HepG2 (cell line): ENCODE measurements around the gene EIF4E1B. TPM values are rescaled to one million over a fixed set of nuclear protein-coding genes. Genes with fewer than 3 reads are reported as not detected.

Experiments used
- ATAD3A ChIP-seq: sonication (generic); formaldehyde crosslinking; IDR thresholded peaks from 2 replicates; pipeline ENCODE4 v1.4.0; 2020; ENCODE audit warnings: missing genetic modification reagents
- KLF16 ChIP-seq, 2 experiments: sonication (generic) in 1 of 2; formaldehyde crosslinking in 1 of 2; IDR thresholded peaks; 2 replicates each; pipeline versions ENCODE4 v1.6.1 to v1.8.0; 2016 to 2023; ENCODE audit warnings: missing genetic modification reagents in 2 of 2, missing compliant biosample characterization in 1 of 2
- MTERF4 ChIP-seq: sonication (generic); formaldehyde crosslinking; IDR thresholded peaks from 2 replicates; pipeline ENCODE4 v1.8.0; 2023; ENCODE audit warnings: mild to moderate bottlenecking, missing genetic modification reagents
- NCOA1 ChIP-seq: sonication (generic); formaldehyde crosslinking; IDR thresholded peaks from 2 replicates; pipeline ENCODE4 v1.9.0; 2021; ENCODE audit warnings: missing genetic modification reagents
- SIX4 ChIP-seq: sonication (generic); formaldehyde crosslinking; IDR thresholded peaks from 2 replicates; pipeline ENCODE4 v1.4.0; 2020; ENCODE audit warnings: missing genetic modification reagents
- UBTF ChIP-seq: sonication (generic); formaldehyde crosslinking; IDR thresholded peaks from 2 replicates; pipeline ENCODE4 v1.4.0; 2020; ENCODE audit warnings: mild to moderate bottlenecking, missing genetic modification reagents
- YEATS2 ChIP-seq: sonication (generic); formaldehyde crosslinking; IDR thresholded peaks from 2 replicates; pipeline ENCODE4 v1.4.0; 2020; ENCODE audit warnings: missing genetic modification reagents, borderline replicate concordance
- ZNF362 ChIP-seq: sonication (generic); formaldehyde crosslinking; IDR thresholded peaks from 2 replicates; pipeline ENCODE4 v1.4.0; 2020; ENCODE audit warnings: missing genetic modification reagents, mild to moderate bottlenecking, borderline replicate concordance
- ZNF749 ChIP-seq: sonication (generic); formaldehyde crosslinking; IDR thresholded peaks from 2 replicates; pipeline ENCODE4 v1.8.0; 2022; ENCODE audit warnings: mild to moderate bottlenecking, missing genetic modification reagents, moderate library complexity, borderline replicate concordance
- ZSCAN20 ChIP-seq: sonication (generic); formaldehyde crosslinking; IDR thresholded peaks from 2 replicates; pipeline ENCODE4 v1.4.0; 2020; ENCODE audit warnings: missing genetic modification reagents, mild to moderate bottlenecking, borderline replicate concordance
- polyA plus RNA-seq, 8 experiments: library from polyadenylated mRNA; depleted of rRNA in 3 of 8; stranded (reverse) in 7 of 8; unstranded in 1 of 8; fragments of >200 nt; fragmentation: Illumina TruSeq in 4 of 8; extraction: Trizol in 4 of 8; gene quantifications; 2 replicates each; pipeline versions ENCODE4 v1.2.1 to v1.2.3, GENCODE V29; 2011 to 2016; ENCODE audit warnings: low read depth in 4 of 8, missing spikeins in 1 of 8, mixed read lengths in 1 of 8; ENCODE audit not compliant: insufficient read depth in 1 of 8
- total RNA-seq, 5 experiments: library from RNA; depleted of rRNA; stranded (reverse); fragments of >200 nt; fragmentation: Illumina TruSeq; extraction: Trizol; gene quantifications; 2 replicates each; pipeline ENCODE4 v1.2.3, GENCODE V29; 2016; ENCODE audit warnings: low read depth in 1 of 5
- TF ChIP-seq, protein P1 (sequence below): sonication (generic); formaldehyde crosslinking; IDR thresholded peaks from 2 replicates; pipeline ENCODE4 v1.4.0; 2020; ENCODE audit warnings: mild to moderate bottlenecking, missing genetic modification reagents
- TF ChIP-seq, protein P2 (sequence below): sonication (generic); formaldehyde crosslinking; IDR thresholded peaks from 2 replicates; pipeline ENCODE4 v1.5.0; 2020; ENCODE audit warnings: missing genetic modification reagents, mild to moderate bottlenecking, borderline replicate concordance

Gene EIF4E1B
- total and polyA plus RNA-seq, 2 of the 13 experiments (the other 11 are each of a cell fraction or from before 2014, with no cell fraction given): not detected

GRCh38 chr5:176611435-176611834 is 19.0 kb upstream of the EIF4E1B start (continued):
- TF ChIP-seq, protein P1, sequence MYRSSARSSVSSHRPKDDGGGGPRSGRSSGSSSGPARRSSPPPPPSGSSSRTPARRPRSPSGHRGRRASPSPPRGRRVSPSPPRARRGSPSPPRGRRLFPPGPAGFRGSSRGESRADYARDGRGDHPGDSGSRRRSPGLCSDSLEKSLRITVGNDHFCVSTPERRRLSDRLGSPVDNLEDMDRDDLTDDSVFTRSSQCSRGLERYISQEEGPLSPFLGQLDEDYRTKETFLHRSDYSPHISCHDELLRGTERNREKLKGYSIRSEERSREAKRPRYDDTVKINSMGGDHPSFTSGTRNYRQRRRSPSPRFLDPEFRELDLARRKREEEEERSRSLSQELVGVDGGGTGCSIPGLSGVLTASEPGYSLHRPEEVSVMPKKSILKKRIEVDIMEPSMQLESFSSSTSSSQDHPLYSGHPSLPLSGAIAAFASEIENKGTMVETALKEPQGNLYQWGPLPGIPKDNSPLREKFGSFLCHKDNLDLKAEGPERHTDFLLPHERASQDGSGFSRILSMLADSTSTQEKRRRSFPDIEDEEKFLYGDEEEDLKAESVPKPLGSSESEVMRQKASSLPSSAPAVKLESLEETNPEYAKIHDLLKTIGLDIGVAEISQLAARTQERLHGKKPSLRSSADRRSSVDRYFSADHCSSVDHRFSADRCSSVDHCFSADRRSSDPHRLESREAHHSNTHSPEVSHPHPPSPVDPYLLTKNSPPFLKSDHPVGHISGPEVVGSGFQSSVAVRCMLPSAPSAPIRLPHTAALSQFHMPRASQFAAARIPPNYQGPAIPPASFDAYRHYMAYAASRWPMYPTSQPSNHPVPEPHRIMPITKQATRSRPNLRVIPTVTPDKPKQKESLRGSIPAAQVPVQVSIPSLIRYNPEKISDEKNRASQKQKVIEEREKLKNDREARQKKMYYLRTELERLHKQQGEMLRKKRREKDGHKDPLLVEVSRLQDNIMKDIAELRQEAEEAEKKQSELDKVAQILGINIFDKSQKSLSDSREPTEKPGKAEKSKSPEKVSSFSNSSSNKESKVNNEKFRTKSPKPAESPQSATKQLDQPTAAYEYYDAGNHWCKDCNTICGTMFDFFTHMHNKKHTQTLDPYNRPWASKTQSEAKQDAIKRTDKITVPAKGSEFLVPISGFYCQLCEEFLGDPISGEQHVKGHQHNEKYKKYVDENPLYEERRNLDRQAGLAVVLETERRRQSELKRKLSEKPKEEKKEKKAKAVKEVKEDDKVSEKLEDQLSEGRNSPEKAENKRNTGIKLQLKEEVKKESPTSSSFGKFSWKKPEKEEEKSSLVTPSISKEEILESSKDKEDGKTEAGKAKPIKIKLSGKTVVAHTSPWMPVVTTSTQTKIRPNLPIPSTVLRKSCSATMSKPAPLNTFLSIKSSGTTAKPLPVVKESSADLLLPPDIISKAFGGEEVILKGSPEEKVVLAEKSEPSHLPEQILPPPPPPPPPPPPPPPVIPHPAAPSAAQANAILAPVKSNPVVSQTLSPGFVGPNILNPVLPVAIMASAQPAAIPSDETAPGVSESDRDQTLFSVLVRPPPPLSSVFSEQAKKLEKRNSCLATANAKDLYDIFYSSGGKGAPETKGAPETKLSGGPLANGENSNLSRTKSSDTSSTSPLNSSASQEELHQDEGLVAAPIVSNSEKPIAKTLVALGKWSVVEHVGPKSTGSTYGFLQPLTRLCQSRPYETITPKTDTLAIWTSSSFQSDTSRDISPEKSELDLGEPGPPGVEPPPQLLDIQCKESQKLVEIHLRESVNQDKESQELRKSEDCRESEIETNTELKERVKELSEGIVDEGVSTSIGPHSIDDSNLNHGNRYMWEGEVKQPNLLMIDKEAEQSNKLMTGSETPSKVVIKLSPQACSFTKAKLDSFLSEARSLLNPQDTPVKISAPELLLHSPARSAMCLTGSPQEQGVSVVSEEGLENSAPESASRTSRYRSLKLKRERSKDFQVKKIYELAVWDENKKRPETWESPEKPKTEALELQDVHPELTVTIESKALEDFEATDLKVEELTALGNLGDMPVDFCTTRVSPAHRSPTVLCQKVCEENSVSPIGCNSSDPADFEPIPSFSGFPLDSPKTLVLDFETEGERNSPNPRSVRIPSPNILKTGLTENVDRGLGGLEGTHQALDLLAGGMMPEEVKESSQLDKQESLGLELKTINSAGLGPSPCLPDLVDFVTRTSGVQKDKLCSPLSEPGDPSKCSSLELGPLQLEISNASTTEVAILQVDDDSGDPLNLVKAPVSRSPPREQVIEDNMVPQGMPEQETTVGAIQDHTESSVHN (CRISPR knock-in tag): no peak; the same call in 1 of the 2 replicates
- TF ChIP-seq MTERF4 (CRISPR knock-in tag) (no peak), ZNF749 (CRISPR knock-in tag) (0 out of 2 replicates have a peak, but pooled peaks have one; percentile 58), NCOA1 (no peak), YEATS2 (CRISPR knock-in tag) (peak; percentile 57; the same call in 1 of the 2 replicates), UBTF (CRISPR knock-in tag) (no peak), ZNF362 (CRISPR knock-in tag) (no peak), KLF16 (CRISPR knock-in tag; IDR thresholded peaks at IDR 0.05) (peak in 1 of 2 experiments; percentile 91; a peak in 2 of 4 replicates), ATAD3A (CRISPR knock-in tag) (no peak), ZSCAN20 (no peak), SIX4 (peak; percentile 36; the same call in 1 of the 2 replicates)
- TF ChIP-seq, protein P2, sequence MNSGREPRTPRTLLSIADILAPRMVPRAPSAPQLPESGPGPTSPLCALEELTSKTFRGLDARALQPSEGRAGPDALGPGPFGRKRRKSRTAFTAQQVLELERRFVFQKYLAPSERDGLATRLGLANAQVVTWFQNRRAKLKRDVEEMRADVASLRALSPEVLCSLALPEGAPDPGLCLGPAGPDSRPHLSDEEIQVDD: no peak
